Subcutaneous abdominal adipose tissue (tissue), 5 donors: ENCODE measurements around the gene SETD3.

Experiments used
- H3K27ac ChIP-seq: one replicate; pipeline ENCODE4 v1.7.0; 2013; ENCODE audit warnings: low read depth, mild to moderate bottlenecking, inconsistent platforms, low read length, moderate library complexity
- H3K27me3 ChIP-seq, 5 donors: one replicate each; pipeline ENCODE4 v1.7.0; 2013; ENCODE audit warnings: low read length in 5 of 5, inconsistent platforms in 1 of 5; ENCODE audit not compliant: control insufficient read depth in 5 of 5, insufficient read depth in 4 of 5
- H3K36me3 ChIP-seq, 5 donors: one replicate each; pipeline ENCODE4 v1.7.0; 2013; ENCODE audit warnings: low read length in 5 of 5; ENCODE audit not compliant: control insufficient read depth in 5 of 5, insufficient read depth in 5 of 5
- H3K4me1 ChIP-seq, 5 donors: one replicate each; pipeline ENCODE4 v1.7.0; 2013; ENCODE audit warnings: low read length in 5 of 5, mild to moderate bottlenecking in 3 of 5, moderate library complexity in 1 of 5; ENCODE audit not compliant: control insufficient read depth in 5 of 5, insufficient read depth in 5 of 5
- H3K4me3 ChIP-seq, 5 donors: one replicate each; pipeline ENCODE4 v1.7.0; 2013; ENCODE audit warnings: low read length in 5 of 5, low read depth in 1 of 5
- H3K9ac ChIP-seq, 5 donors: one replicate each; pipeline ENCODE4 v1.7.0; 2013; ENCODE audit warnings: low read length in 5 of 5, mild to moderate bottlenecking in 4 of 5, moderate library complexity in 3 of 5
- H3K9me3 ChIP-seq, 5 donors: one replicate each; pipeline ENCODE4 v1.7.0; 2013; ENCODE audit warnings: low read length in 5 of 5; ENCODE audit not compliant: control insufficient read depth in 5 of 5
- donor health status: healthy.
- donor health status: healthy.
- donor health status: healthy.
- donor health status: healthy.
- donor health status: healthy.

SETD3 gene

GRCh38 chr14:99418242-99418641 lies 62.4 kb downstream of the SETD3 start:
- H3K36me3 ChIP-seq: peaks cover 0 to 6% (median 5%) of the 10 kb centered on the region in 5 donors
- H3K9me3 ChIP-seq: no peaks in the 10 kb centered on the region
- no peaks in the 10 kb centered on the region for H3K27me3 ChIP-seq
- no peak overlapping the region for H3K9ac ChIP-seq
- no peak overlapping the region for H3K27ac ChIP-seq
- H3K4me3 ChIP-seq: no peak overlapping the region
- H3K4me1 ChIP-seq: peaks cover 0 to 6% (median 5%) of the 10 kb centered on the region in 5 donors

- Histone ChIP-seq H3K27me3 (no peaks in the 10 kb centered on the region), H3K27ac (no peak overlapping the region), H3K4me1 (peaks cover 0 to 6% (median 0%) of the 10 kb centered on the region in 5 donors), H3K9me3 (no peaks in the 10 kb centered on the region), H3K9ac (no peak overlapping the region), H3K36me3 (peaks cover 0 to 15% (median 12%) of the 10 kb centered on the region in 5 donors), H3K4me3 (no peak overlapping the region)
Measured at GRCh38 chr14:99416909-99417308, 63.8 kb downstream of the SETD3 start.

DNA sequence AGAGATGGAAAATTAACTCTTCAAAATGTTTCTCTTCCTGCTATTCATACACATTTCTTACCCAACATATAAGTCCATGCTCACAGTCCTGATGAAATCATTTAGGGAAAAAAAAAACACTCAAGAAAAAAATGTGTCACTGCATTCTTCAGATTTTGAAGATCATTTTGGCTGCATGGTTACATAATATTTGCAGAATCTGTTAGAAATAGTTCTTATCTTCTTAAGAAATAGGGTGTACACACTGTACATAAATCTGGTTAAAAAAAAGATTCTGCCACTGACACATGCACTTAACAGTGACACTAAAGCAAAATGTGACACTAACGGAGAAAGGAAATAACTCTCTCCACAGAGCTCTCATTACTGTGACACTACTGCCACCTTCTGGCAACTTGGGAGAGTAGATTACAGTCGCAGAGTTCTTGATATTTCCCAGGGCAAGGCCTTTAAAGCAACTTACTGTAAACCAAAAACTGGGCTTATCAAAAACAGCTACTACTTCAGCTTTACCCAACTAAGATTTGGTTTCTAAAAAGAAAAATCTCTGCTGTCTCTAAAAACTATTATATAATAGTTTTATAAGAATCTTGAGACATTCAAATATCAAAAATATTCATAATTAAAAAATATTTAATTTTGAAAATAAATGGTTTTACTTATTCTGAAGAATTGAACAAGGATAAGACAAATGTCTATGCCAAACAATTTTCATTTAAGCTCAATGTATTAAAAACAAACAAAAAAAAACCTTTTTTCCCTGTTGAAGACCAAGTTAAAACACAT lies 65.0 kb downstream of the SETD3 start:
- Histone ChIP-seq H3K27ac (no peak overlapping the region), H3K9me3 (no peaks in the 10 kb centered on the region), H3K36me3 (peaks cover 4 to 19% (median 16%) of the 10 kb centered on the region in 5 donors), H3K4me1 (peaks cover 0 to 6% (median 0%) of the 10 kb centered on the region in 5 donors), H3K27me3 (no peaks in the 10 kb centered on the region), H3K4me3 (no peak overlapping the region), H3K9ac (no peak overlapping the region)

GRCh38 chr14:99413911-99414310 lies 66.7 kb downstream of the SETD3 start:
- H3K27ac ChIP-seq: no peak overlapping the region
- peaks cover 0 to 6% (median 0%) of the 10 kb centered on the region in 5 donors for H3K4me1 ChIP-seq
- H3K9me3 ChIP-seq: no peaks in the 10 kb centered on the region
- H3K4me3 ChIP-seq: no peak overlapping the region
- no peaks in the 10 kb centered on the region for H3K27me3 ChIP-seq
- H3K9ac ChIP-seq: no peak overlapping the region
- peaks cover 8 to 28% (median 19%) of the 10 kb centered on the region in 5 donors for H3K36me3 ChIP-seq

DNA sequence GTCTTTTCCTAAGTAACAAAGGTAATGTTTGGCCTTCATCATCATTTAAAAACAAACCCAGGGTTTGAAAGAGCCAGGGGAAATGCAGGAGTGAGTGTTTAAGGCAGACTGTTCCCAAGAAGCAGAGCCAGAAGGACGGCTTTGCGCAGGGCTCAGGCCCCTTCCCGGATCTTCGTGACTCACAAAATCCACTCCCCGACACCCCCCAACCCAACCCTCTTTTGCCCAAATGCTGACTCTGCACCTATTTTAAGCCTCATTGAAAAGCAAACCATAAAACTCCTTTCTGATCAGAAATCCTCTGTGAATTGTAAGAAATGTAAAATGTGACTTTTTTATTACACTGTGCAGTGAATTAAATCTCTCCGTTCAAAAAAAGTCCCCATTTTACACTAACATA lies 67.5 kb downstream of the SETD3 start:
- H3K4me3 ChIP-seq: no peak overlapping the region
- H3K27ac ChIP-seq: no peak overlapping the region
- H3K36me3 ChIP-seq: peaks cover 8 to 35% (median 24%) of the 10 kb centered on the region in 5 donors
- H3K9ac ChIP-seq: no peak overlapping the region
- peaks cover 0 to 6% (median 0%) of the 10 kb centered on the region in 5 donors for H3K4me1 ChIP-seq
- H3K27me3 ChIP-seq: no peaks in the 10 kb centered on the region
- no peaks in the 10 kb centered on the region for H3K9me3 ChIP-seq

- Histone ChIP-seq H3K9ac (no peak overlapping the region), H3K4me1 (peaks cover 0 to 6% (median 0%) of the 10 kb centered on the region in 5 donors), H3K27me3 (no peaks in the 10 kb centered on the region), H3K4me3 (no peak overlapping the region), H3K36me3 (peaks cover 8 to 41% (median 27%) of the 10 kb centered on the region in 5 donors), H3K9me3 (no peaks in the 10 kb centered on the region), H3K27ac (no peak overlapping the region)
Measured at GRCh38 chr14:99412117-99413061, 68.3 kb downstream of the SETD3 start.

DNA sequence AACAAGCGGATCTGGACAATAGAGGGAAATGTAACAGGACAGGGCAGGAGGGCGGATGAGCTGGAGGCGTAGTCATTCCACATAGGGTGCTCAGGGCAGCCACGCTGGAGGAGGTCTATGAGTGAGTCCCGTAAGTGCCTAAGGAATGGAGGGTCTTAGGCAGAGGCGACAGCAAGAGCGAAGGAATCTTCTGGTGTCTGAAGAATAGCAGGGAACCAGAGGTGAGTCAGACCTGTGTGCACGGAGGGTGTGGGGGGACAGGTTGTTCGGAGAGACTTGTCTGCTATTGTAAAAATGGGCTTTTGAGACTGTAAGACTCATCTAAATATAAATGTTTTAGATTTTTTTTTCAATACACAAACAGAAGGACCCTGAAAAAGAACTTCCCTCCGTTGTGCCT lies 70.6 kb downstream of the SETD3 start:
- Histone ChIP-seq H3K4me3 (no peak overlapping the region), H3K27me3 (no peaks in the 10 kb centered on the region), H3K27ac (no peak overlapping the region), H3K9ac (no peak overlapping the region), H3K36me3 (peaks cover 13 to 61% (median 43%) of the 10 kb centered on the region in 5 donors), H3K9me3 (no peaks in the 10 kb centered on the region), H3K4me1 (no peaks in the 10 kb centered on the region)

- Histone ChIP-seq H3K27me3 (no peaks in the 10 kb centered on the region), H3K27ac (no peak overlapping the region), H3K4me1 (no peaks in the 10 kb centered on the region), H3K9me3 (no peaks in the 10 kb centered on the region), H3K4me3 (no peak overlapping the region), H3K9ac (no peak overlapping the region), H3K36me3 (peaks cover 16 to 71% (median 52%) of the 10 kb centered on the region in 5 donors)
Measured at GRCh38 chr14:99408971-99409289, 71.7 kb downstream of the SETD3 start.

- Histone ChIP-seq H3K4me3 (no peak overlapping the region), H3K9ac (no peak overlapping the region), H3K4me1 (no peaks in the 10 kb centered on the region), H3K27ac (no peak overlapping the region), H3K9me3 (no peaks in the 10 kb centered on the region), H3K27me3 (no peaks in the 10 kb centered on the region), H3K36me3 (peaks cover 18 to 76% (median 50%) of the 10 kb centered on the region in 5 donors)
Measured at GRCh38 chr14:99408286-99408970, 72.2 kb downstream of the SETD3 start.
